ENCODE measurements around the gene PPM1D.
"Not testable (repeated sequence)": the region's sequence is repeated elsewhere in the genome, so short reads cannot be mapped to it uniquely, and the experiment has no call there.

The PPM1D gene

GRCh38 chr17:60594170-60594569 lies 5.8 kb upstream of the PPM1D start:
- DNase-seq: not testable (repeated sequence)

GRCh38 chr17:60594734-60595133 lies 5.3 kb upstream of the PPM1D start:
- peak; percentile 21 for DNase-seq

GRCh38 chr17:60597297-60597696 lies 2.7 kb upstream of the PPM1D start:
- no peak for DNase-seq

- DNase-seq: no peak
Observed at GRCh38 chr17:60598001-60598736, 1.8 kb upstream of the PPM1D start.

- DNase-seq: no peak
Observed at GRCh38 chr17:60599220-60599619, 773 bp upstream of the PPM1D start.

GRCh38 chr17:60600490-60601446 lies 775 bp downstream of the PPM1D start:
- peak; percentile 48 for DNase-seq

GRCh38 chr17:60601447-60602384 lies 1.7 kb downstream of the PPM1D start:
- peak; percentile 64 for DNase-seq

GRCh38 chr17:60602385-60602742 lies 2.4 kb downstream of the PPM1D start:
- DNase-seq: no peak

- no peak for DNase-seq
Observed at GRCh38 chr17:60602871-60603270, 2.9 kb downstream of the PPM1D start.

- not testable (repeated sequence) for DNase-seq
Observed at GRCh38 chr17:60603477-60603876, 3.5 kb downstream of the PPM1D start.

GRCh38 chr17:60604686-60605334 lies 4.8 kb downstream of the PPM1D start:
- no peak for DNase-seq

- no peak for DNase-seq
Observed at GRCh38 chr17:60606036-60606435, 6.0 kb downstream of the PPM1D start.

- no peak for DNase-seq
Observed at GRCh38 chr17:60610473-60610872, 10.5 kb downstream of the PPM1D start.

- not testable (repeated sequence) for DNase-seq
Observed at GRCh38 chr17:60611321-60611720, 11.3 kb downstream of the PPM1D start.

- DNase-seq: no peak
Observed at GRCh38 chr17:60613325-60613724, 13.3 kb downstream of the PPM1D start.

GRCh38 chr17:60613796-60614195 lies 13.8 kb downstream of the PPM1D start:
- not testable (repeated sequence) for DNase-seq

GRCh38 chr17:60614247-60614646 lies 14.3 kb downstream of the PPM1D start:
- not testable (repeated sequence) for DNase-seq

GRCh38 chr17:60615108-60615507 lies 15.1 kb downstream of the PPM1D start:
- DNase-seq: no peak

GRCh38 chr17:60615840-60616239 lies 15.8 kb downstream of the PPM1D start:
- DNase-seq: no peak

- DNase-seq: no peak
Observed at GRCh38 chr17:60618080-60618479, 18.1 kb downstream of the PPM1D start.

- DNase-seq: no peak
Observed at GRCh38 chr17:60618854-60619526, 19.0 kb downstream of the PPM1D start.

- no peak for DNase-seq
Observed at GRCh38 chr17:60622961-60623360, 23.0 kb downstream of the PPM1D start.
